A204.1 (cell line): ENCODE measurements around the gene UBAC1.

Experiments used
- FAIRE-seq: peaks from 2 replicates; lab custom pipeline; 2012; peaks lifted over from hg19 to GRCh38; lab: Jason Lieb, UNC

UBAC1 gene

GRCh38 chr9:135961277-135961715 is at the start of gene UBAC1:
TSS of gene UBAC1 (minus strand) at chr9:135961373. CDS start at chr9:135961162, 211 bp downstream.
- no peak for FAIRE-seq

DNA sequence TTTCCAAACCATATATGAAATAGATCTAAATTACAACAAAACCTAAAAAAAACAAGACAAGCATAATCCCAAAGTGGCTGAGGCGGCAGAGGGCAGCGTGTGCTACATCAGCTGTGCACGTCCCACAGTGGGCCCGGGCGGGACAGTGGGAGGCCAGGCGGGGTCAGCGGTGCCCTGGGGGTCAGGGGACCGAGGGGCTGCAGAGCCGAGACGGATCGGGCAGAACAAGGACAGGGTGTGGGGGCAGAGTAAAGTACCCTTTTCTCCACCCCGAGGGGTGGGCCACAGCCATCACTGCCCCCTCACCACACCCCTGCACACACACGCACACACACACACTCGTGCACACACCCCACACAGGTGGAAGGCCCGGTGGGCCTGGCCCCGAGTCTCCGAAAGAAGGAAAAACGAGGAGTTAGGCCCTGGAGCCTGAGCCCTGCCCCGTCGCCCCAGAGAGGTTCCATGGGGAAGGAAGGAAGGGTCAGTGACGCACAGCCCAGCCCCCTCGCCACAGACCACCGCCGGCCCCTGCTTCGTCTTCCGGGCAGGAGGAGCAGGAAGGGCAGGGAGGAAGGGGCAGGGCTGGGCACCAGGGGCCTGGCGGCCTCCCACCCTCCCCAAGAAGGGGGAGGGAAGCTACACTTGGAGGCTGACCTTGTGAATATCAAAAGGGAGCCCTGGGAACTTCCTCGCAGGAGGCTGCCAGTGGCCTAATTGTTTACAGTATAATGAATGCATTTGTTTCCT is 49.6 kb upstream of the UBAC1 start:
- FAIRE-seq, result no peak

DNA sequence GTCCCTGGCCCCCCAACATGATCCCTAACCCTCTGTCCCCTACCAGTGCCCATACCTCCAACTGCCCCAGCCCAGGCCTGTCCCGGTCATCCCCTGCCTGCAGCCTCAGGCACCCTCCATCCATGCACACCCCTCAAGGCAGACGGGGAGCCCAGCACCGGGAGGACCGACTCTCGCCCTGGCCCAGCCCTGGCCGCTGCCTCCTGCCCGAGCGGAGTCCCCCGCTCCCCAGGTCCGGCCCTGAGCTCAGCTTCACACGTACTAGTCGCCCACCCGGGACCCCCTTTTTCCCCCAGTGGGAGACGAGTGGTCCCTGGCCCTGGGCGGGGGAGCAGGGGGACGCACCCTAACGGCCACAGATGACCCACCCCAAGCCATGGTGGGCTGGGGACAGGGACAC is 49.0 kb upstream of the UBAC1 start:
- no peak for FAIRE-seq

DNA sequence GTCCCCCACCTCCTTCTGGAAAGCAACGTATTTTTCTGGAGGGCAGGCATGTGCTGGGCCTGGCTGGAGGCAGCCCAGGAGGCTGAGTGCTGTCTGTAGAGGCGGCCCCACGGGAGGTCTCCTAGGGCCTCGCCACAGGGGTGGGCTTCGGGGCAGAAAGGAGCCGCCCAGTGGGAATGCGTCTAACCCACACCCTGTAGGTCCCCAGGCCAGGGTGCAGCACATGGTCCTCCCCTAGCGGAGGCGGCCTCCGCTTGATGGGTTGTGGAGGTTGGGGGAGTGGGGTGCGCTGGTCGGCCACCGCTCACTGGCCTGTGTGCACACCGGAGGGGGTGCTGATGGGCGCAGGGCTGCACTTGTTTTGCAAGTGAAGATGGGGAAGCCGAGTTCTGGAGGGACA is 48.3 kb upstream of the UBAC1 start:
- no peak for FAIRE-seq

GRCh38 chr9:136008693-136008997 is 47.5 kb upstream of the UBAC1 start:
- FAIRE-seq, result no peak

- FAIRE-seq, result no peak
Observed at GRCh38 chr9:136007934-136008692, 46.9 kb upstream of the UBAC1 start.

GRCh38 chr9:136007276-136007933 is 46.2 kb upstream of the UBAC1 start:
- no peak for FAIRE-seq

- FAIRE-seq, result no peak
Observed at GRCh38 chr9:136006169-136006568, 45.0 kb upstream of the UBAC1 start.

DNA sequence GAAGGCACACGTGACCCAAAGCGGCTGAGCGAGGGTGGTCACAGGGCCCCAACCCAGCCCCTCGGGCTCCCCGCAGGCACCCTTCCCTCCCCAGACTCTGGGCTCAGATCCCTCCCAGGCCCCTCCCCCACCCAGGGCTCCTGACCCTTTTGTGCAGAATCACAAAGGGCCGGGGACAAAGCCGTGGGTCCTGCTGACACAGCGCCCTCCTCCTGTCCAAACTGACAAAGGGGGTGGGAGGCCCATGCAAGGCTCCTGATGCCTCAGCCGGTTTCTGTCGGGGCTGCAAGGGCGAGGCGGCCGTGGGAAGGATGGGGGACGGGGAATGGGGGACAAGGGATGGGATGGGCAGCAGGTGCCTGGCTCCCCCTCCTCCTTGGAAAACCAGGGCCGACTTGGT is 43.5 kb upstream of the UBAC1 start:
- FAIRE-seq, result no peak

GRCh38 chr9:136004219-136004618 is 43.0 kb upstream of the UBAC1 start:
- FAIRE-seq, result no peak

GRCh38 chr9:136003411-136004218 is 42.4 kb upstream of the UBAC1 start:
- no peak for FAIRE-seq

- FAIRE-seq, result no peak
Observed at GRCh38 chr9:136002881-136003280, 41.7 kb upstream of the UBAC1 start.

- FAIRE-seq, result no peak
Observed at GRCh38 chr9:136002215-136002614, 41.0 kb upstream of the UBAC1 start.

- FAIRE-seq, result no peak
Observed at GRCh38 chr9:136001231-136001630, 40.1 kb upstream of the UBAC1 start.

DNA sequence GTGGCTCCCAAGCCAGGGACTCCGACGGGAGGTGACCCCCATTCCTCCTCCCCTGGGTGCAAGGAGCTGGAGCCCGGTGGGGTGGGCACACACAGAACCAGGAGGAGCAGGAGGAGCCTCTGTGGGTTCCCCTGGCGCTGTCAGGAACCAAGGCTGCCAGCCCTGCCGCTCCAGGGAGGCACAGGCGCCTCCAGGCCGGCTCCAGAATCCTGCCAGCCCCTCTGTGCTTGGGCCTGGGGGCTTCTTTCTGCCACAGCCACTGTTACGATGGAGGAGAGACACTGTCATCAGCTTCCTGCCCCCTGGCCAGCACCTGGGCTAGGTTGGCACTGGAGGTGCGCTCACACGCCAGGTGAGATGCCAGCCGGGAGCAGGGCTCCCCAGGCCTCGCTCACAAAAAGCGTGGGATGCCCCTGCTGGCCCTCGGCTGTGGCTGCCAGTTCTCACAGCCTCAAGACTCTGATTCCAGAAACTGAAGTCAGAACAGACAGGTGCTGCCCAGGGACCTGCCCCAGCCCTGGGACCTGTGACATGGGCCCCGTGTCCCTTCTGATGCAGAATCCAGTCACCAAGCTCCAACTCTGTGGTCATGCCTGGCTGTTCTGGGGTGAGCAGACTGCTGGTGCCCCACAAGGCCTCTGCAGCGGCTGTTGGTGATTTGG is 37.4 kb upstream of the UBAC1 start:
- FAIRE-seq, result no peak

DNA sequence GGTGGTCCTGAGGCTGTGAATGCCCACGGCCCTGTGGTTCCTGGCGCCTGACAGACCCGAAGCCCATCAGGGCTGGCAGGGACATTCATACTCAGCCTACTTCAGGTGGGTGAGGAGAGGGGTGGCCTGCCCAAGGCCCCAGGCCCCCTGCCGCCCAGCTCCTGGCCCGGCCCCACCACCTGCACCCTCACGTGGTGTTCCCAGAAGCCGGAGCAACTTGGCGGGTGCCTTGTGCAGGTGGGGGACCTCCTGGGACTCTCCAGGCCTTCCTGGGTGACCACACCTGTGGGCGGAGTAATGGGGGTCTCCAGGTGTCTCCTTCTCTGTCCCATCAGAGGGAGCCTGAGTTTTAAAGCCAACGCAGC is 36.8 kb upstream of the UBAC1 start:
- no peak for FAIRE-seq

- FAIRE-seq, result no peak
Observed at GRCh38 chr9:135997090-135998015, 36.2 kb upstream of the UBAC1 start.

GRCh38 chr9:135995816-135996215 is 34.6 kb upstream of the UBAC1 start:
- FAIRE-seq, result no peak

DNA sequence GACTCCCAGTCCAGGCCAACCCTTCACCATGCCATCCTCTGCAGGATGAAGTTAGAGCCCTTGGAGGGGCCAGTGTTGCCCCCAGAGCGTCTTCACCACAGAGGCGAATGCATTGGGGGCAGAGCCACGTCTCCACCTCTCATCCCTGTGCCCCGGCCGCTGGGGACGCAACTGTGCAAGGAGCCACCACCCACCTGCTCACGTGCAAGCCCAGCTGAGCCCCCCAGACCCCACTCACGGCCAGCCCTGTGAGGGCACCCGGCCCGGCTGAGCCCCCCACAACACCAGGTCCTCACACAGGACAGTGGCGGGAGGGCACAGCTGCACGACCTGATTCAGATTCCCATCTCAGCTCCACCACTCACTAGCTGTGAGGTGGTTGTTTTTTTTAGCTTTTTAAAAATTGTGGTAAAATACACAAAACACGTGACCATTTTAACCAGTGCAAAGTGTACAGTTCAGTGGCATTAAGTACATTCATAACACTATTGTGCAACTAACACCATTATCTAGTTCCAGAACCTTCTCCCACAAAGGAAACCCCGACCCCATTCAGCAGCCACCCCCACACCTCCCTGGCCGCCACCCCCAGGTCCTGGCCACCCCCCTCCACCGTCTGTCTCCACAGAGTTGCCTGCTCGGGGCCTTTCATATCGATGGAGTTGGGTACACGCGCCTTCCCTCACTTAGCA is 33.5 kb upstream of the UBAC1 start:
- FAIRE-seq, result no peak

- no peak for FAIRE-seq
Observed at GRCh38 chr9:135993765-135994500, 32.8 kb upstream of the UBAC1 start.
